Measurements from ENCODE around the gene UNG. TPM values are rescaled to one million over a fixed set of nuclear protein-coding genes. Genes with fewer than 3 reads are reported as not detected.

UNG gene
- total RNA-seq, 1 donor from 2014 or later: 39.4 TPM

GRCh38 chr12:109058773-109059172, 38.6 kb upstream of the UNG start:
- H3K4me3 Mint-ChIP-seq (ENCODE audit: unreplicated experiment): no peak overlapping the region
- peaks cover under 1% of the 10 kb centered on the region for H3K27me3 Mint-ChIP-seq (ENCODE audit: unreplicated experiment)
- no peak overlapping the region for H3K27ac Mint-ChIP-seq (ENCODE audit: unreplicated experiment)
- no peak for DNase-seq (ENCODE audit: low spot score)
- peaks cover 2% of the 10 kb centered on the region for H3K4me1 Mint-ChIP-seq (ENCODE audit: unreplicated experiment)
- TF ChIP-seq, protein P1, sequence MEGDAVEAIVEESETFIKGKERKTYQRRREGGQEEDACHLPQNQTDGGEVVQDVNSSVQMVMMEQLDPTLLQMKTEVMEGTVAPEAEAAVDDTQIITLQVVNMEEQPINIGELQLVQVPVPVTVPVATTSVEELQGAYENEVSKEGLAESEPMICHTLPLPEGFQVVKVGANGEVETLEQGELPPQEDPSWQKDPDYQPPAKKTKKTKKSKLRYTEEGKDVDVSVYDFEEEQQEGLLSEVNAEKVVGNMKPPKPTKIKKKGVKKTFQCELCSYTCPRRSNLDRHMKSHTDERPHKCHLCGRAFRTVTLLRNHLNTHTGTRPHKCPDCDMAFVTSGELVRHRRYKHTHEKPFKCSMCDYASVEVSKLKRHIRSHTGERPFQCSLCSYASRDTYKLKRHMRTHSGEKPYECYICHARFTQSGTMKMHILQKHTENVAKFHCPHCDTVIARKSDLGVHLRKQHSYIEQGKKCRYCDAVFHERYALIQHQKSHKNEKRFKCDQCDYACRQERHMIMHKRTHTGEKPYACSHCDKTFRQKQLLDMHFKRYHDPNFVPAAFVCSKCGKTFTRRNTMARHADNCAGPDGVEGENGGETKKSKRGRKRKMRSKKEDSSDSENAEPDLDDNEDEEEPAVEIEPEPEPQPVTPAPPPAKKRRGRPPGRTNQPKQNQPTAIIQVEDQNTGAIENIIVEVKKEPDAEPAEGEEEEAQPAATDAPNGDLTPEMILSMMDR (IDR thresholded peaks at IDR 0.05; ENCODE audit: unreplicated experiment): no peak
- H3K36me3 Mint-ChIP-seq (ENCODE audit: low read depth, unreplicated experiment): peaks cover 3% of the 10 kb centered on the region
- no peaks in the 10 kb centered on the region for H3K9me3 Mint-ChIP-seq (ENCODE audit: unreplicated experiment)

DNA sequence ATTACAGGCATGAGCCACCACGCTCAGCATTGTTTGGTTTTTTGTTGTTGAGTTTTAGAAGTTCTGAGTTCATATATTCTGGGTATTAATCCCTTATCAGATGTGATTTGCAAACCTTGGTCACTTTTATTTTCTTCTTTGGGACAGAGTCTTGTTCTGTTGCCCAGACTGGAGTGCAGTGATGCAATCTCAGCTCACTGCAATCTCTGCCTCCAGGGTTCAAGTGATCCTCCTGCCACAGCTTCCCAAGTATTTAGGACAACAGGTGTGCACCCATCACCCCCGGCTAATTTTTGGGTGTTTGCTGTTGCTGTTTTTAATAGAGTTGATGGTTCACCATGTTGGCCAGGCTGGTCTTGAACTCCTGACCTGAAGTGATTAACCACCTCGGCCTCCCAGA, 33.3 kb upstream of the UNG start:
- H3K36me3 Mint-ChIP-seq (ENCODE audit: low read depth, unreplicated experiment): peaks cover 9% of the 10 kb centered on the region
- no peak overlapping the region for H3K27ac Mint-ChIP-seq (ENCODE audit: unreplicated experiment)
- TF ChIP-seq, protein P1 (IDR thresholded peaks at IDR 0.05; ENCODE audit: unreplicated experiment): no peak
- H3K4me1 Mint-ChIP-seq (ENCODE audit: unreplicated experiment): peaks cover 4% of the 10 kb centered on the region
- H3K27me3 Mint-ChIP-seq (ENCODE audit: unreplicated experiment): peaks cover 4% of the 10 kb centered on the region
- no peak overlapping the region for H3K4me3 Mint-ChIP-seq (ENCODE audit: unreplicated experiment)
- no peaks in the 10 kb centered on the region for H3K9me3 Mint-ChIP-seq (ENCODE audit: unreplicated experiment)
- no peak for DNase-seq (ENCODE audit: low spot score)

DNA sequence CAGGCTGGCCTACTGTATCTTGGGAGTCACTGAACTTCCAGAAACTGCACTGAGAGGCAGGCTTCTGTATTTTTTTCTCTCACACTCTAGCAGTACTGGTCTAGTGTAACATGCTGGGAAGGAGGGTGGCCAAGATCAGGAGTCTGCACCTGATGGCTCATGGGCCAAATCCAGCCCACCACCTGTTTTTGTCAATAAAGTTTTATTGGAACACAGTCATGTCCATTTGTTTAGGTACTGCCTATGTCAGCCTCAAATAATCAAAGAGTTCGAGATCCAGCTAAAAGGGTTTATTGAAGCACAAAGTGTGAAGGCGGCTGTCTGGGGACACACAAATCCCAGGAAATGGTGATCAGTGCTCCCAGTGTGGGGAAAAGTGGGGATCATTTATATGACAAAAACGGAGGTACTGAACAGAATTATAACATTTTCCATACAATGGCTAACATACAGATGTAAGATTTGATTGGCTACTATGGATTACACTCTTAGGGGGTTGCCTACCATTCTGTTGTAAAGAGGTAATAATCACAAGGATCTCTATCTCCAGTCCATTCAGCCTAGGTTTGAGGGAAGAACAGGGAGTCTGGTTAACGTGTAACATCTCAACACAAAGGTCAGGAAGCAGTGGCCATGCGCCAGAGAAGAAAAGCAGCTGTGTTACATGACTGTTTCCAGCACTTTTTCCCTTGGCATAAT, 32.1 kb upstream of the UNG start:
- Mint-ChIP-seq H3K4me1 (ENCODE audit: unreplicated experiment) (peaks cover 12% of the 10 kb centered on the region), H3K27me3 (ENCODE audit: unreplicated experiment) (peaks cover 4% of the 10 kb centered on the region), H3K4me3 (ENCODE audit: unreplicated experiment) (no peak overlapping the region), H3K9me3 (ENCODE audit: unreplicated experiment) (no peaks in the 10 kb centered on the region), H3K36me3 (ENCODE audit: low read depth, unreplicated experiment) (peaks cover 14% of the 10 kb centered on the region), H3K27ac (ENCODE audit: unreplicated experiment) (no peak overlapping the region)
- TF ChIP-seq, protein P1 (IDR thresholded peaks at IDR 0.05; ENCODE audit: unreplicated experiment): no peak
- no peak for DNase-seq (ENCODE audit: low spot score)

DNA sequence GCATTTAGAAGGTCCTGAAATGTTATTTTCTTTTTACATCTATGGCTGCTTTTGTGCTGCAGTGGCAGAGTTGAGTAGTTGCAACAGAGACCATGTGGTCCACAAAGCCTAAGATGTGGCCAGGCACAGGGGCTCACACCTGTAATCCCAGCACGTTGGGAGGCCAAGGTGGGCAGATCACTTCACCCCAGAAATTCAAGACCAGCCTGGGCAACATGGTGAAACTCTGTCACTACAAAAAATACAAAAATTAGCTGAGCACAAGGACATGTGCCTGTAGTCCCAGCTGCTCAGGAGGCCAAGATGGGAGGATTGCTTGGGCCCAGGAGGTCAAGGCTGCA, 31.6 kb upstream of the UNG start:
- Mint-ChIP-seq H3K27me3 (ENCODE audit: unreplicated experiment) (peaks cover 4% of the 10 kb centered on the region), H3K4me3 (ENCODE audit: unreplicated experiment) (no peak overlapping the region), H3K36me3 (ENCODE audit: low read depth, unreplicated experiment) (peaks cover 14% of the 10 kb centered on the region), H3K9me3 (ENCODE audit: unreplicated experiment) (no peaks in the 10 kb centered on the region), H3K4me1 (ENCODE audit: unreplicated experiment) (peaks cover 12% of the 10 kb centered on the region), H3K27ac (ENCODE audit: unreplicated experiment) (no peak overlapping the region)
- TF ChIP-seq, protein P1 (IDR thresholded peaks at IDR 0.05; ENCODE audit: unreplicated experiment): no peak
- DNase-seq (ENCODE audit: low spot score): no peak

Data from endothelial cell (in vitro differentiated cells).